Posterior vena cava (tissue), 2 donors: ENCODE results near the gene COL20A1. TPM values are rescaled to one million over a fixed set of nuclear protein-coding genes. Genes with fewer than 3 reads are reported as not detected.
"Not testable (repeated sequence)": the region's sequence is repeated elsewhere in the genome, so short reads cannot be mapped to it uniquely, and the experiment has no call there.

ENCODE experiments used
- DNase-seq: peaks from one replicate; pipeline ENCODE4 v3.0.0-alpha.2; 2020; ENCODE audit warnings: low spot score
- intact Hi-C, 2 donors: fragments of 100-400 bp; cut with DNase I; formaldehyde crosslinking; loops; one replicate each; pipeline versions ENCODE4 v1.14.1 to v1.14.2; 2022 to 2023
- total RNA-seq, 2 donors: library from RNA; stranded (reverse); fragmentation: NEBNext Ultra II Directional; extraction: Animal tissue kit (Norgen Biotek cat#: 25700); gene quantifications; one replicate each; pipeline ENCODE4 v1.2.1, GENCODE V29; 2021
- donor health status: DM: yes; HTN: yes; CAD: no.
- donor health status: DM: yes; HTN: yes; CAD: no.

COL20A1 gene
- total RNA-seq, 2 donors from 2014 or later, result 0.14 TPM; not detected in 1

DNA sequence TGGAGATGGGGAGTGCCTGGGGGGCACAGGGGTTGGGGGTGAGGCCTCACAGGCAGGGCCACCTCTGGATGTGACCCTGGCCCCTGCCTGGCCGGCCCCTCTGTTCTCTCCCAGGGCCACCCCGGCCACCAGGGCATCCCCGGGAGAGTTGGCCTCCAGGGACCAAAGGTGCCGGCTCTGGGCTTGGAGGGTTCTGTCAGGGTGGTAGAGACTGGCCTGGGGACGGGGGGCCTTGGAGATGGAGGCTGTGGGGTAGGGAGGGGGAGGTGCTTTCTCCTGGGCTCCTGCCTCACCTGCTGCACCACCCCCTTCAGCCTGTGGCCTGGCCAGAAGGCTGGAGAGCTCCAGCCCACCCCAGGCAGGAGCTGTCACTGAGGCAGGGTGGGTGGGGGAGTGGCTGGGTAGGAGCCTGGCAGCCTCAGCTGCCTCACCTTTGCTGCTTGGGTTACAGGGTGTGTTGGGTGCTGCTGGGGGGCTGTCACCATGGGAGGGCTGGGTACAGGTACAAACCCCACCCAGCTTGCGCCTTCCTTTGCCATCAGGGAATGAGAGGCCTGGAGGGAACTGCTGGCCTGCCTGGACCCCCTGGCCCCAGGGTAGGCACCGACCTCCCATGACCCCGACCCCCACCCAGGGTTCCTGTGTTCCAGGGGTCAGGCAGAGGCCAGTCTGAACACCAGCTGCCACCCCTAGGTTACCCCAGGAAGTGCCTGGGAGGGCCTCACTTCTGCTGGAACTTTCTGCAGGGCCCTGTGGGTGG lies 32.7 kb downstream of the COL20A1 start:
- intact Hi-C loops, result no loop called here
- DNase-seq, result peak; percentile 49

DNA sequence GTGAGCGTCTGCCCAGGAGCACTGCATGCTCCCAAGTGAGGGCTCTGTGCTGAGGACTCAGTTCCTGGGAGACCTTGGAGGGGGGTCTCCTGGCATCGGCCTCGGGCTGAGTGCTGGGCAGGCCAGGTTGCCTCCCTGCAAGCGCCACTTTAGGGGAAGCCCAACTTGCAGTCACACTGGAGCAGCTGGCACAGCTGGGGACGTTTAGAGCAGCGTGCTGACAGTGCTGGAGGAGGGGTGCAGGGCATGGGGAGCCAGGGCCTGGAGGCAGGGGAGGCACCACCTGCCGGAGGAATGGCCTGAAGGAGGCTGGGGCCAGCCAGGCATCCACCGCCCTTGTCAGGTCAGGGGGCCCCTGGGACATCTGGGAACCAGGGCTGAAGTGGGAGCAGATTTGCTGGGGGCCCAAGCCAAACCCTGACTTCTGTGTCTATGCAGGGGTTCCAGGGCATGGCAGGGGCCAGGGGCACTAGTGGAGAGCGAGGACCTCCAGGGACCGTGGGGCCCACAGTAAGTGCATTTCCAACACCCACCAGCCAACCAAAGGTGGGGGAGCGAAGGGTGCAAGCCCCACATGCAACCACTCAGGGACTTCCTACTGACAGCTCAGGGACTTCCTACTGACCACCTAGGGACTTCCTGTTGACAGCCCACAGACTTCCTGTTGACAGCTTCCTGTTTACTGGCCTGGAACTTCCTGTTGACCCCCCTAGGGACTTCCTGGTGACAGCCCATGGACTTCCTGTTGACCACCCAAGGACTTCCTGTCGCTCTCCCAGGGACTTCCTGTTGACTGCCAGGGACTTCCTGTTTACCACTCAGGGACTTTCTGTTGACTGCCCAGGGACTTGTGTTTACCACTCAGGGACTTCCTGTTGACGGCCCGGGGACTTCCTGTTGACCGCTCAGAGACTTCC lies 33.6 kb downstream of the COL20A1 start:
- intact Hi-C loops, result no loop called here
- peak; percentile 77 for DNase-seq

DNA sequence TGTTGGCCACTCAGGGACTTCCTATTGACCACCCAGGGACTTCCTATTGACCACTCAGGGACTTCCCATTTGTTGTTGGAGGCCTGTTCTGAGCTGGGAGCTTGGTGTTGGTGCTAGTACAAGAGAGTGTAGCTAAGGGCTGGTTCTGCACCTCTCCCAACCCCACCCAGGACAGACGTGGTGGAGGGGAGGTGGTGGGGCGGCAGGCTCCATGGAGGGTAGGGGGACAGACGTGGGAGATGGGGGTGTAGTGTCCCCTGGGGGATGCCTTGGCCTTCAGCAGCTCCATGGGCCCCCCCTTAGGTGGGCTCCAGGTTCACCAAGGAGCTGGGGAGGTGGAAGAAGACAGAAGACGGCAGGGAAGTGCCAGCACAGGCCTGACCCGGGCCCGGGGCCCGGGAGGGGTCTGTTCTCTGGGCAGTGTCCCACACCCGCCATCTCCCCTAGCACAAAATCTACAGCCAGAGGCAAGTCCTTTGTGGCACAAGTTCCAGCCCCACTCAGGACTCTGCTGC lies 34.3 kb downstream of the COL20A1 start:
- intact Hi-C loops, result no loop called here
- DNase-seq, result no peak

DNA sequence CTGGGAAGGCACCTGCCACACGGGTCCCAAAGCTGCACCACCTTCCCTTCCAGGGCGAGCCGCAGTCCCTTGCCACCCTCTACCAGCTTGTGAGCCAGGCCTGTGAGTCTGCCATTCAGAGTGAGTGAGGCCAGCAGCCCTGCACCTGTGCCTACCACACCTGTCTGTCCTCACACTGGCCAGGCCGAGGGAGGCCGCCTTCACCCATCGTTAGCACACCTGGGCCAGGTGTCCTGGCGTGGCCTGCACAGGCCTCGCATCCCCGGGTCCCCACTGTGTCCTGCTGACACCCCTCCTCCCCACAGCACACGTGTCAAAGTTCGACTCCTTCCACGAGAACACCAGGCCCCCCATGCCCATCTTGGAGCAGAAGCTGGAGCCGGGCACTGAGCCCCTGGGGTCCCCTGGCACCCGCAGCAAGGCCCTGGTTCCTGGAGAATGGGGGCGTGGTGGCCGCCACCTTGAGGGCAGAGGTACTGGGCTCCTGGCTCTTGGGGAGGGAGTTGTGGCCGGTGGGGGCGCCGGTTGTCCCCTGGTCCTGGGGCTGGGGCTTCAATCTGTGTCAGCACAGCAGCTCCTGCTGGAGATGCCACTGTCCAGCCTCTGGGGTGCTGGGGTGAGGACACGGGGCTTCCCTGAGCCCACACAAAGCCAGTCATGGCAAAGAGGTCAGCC lies 35.2 kb downstream of the COL20A1 start:
- DNase-seq, result no peak
- intact Hi-C loops, result no loop called here

DNA sequence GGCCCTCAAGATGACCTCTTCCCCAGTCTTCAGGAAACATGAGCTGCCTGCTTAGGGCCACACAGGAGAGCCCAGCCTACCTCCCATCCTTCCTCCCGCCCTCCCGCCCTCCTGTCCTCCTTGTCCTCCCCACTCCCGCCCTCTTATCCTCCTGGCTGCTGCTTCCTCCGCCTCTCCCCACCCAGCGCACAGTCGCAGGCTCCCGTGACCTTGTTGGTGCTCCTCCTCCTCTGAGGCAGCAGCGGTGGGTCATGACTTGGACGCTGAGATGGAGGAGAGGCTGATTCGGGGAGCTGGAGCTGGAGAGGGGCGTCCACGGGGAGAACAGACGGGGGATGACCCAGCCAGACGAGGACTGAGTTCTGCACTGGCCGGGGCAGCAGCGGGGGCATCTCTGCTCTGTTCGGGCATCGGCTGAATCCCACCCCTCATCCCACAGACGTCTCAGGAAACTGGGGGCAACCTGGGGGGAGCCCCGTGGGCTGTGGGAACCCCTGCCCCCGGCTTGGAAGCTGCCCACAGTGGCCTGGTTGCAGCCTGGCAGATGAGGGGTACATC lies 35.8 kb downstream of the COL20A1 start:
- intact Hi-C loops, result no loop called here
- DNase-seq, result no peak

DNA sequence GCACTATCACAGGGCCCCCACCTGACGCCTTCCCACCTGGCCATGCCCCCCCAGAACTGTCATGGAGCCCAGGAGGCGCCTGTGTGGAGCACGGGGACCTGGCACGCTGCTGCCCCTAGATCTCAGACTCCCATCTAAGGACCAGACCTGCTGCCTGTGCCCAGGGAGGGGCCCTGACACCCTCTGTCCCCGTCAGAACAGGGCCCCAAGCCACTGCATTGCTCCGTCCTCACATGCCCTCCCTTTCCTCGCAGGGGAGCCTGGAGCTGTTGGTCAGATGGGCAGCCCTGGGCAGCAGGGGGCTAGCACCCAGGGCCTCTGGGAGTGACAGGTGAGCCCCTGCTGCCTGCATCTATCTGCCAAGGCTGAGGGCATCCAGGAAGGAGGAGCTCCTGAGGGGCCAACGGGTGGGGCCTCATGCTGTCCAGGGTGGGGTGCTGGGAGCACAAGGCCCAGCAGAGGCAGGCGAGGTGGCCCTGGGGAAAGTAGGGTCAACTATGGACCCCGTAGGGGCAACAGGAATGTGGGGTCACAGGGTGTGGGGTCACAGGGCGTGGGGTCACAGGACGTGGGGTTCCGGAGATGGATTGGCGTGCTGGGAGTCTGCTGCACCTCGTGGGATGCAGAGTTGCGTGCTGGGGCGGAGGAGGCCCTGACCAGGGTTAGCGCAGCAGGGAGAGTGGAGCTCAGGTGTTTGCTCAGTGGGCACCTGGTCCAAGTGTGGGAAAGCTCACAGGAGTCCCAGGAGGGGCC lies 36.5 kb downstream of the COL20A1 start:
- DNase-seq, result no peak
- intact Hi-C loops, result no loop called here

DNA sequence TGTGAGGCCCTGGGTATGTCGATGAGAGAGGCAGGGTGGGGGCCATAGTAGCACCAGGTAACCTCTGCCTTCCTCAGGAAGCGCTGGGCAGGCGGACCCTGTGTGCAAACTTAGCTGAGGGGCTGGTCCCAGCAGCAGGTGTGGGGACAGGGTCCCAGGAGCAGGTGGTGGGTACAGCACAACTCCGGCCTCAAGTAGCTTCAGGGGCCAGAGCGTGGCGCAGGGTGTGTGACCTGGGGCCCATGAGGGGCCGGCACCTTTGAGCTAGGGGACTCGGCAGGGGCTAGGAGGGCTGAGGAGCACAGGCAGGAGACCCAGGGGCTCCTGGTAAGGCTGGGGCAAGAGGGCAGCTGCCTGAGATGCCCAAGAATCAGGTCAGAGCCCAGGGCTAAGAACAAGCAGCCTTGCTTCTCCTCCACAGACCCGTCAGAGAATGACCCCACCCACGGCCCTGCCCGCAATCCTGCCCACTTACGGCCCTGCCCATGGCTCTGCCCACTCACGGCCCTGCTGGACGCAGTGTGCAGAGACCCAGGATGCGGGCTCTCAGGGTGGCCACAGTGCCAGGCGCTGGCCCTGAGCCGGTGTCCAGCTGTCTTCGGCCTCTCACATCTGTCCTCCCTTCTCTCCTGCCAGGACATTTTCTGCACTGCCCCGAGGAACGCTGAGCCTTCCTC lies 37.2 kb downstream of the COL20A1 start:
- intact Hi-C loops, result no loop called here
- DNase-seq, result no peak

DNA sequence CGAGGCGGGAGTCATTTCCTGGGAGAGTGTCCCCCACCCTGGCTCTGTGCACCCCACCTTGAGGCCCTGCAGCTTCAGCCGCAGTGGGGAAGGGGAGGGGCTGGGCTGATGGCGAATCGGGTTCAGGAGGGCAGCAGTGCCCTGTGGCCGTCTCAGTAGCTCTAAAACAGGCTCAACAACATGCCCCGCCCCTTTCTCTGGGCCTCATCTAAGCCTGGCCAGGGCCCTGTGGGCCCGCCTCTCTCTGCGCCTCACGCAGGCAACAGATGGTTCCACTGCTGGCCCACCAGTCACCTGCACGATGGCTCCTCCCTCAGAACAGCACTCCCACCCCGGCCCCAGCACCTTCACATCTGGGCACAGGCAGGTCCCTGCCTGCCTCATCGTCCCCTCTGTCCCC lies 38.0 kb downstream of the COL20A1 start:
- no peak for DNase-seq
- intact Hi-C loops, result no loop called here

DNA sequence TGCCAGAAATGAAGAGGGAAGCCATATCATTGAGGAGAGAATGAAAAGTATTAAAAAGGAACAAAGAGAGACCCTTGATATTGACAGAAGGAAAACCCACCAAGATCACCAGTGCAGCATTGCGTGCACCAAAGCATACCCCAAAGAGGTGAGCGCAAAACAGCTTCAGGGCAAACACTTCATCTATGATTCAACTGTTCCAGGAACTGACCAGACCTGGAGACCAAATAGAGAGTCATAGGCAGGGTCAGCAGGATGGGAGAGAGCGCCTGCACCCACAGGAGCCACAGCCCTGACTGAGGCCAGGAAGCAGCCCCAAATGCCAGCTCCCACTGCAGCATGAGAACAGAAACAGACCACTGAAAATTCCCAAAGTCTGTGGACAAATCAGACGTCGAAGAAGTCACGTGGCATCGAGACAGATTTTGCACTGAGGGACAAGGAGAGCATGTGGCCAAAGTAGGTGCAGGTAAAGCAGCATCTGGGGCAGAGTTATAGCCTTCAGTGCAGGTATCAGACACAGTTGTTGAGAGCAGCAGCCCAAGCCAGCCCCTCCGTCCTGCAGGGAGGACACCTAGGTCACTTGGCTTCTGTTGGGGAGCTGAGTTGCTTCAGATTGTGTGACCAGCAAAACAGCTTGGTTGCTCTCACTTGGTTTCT lies 38.9 kb downstream of the COL20A1 start:
- intact Hi-C loops, result no loop called here
- no peak for DNase-seq

DNA sequence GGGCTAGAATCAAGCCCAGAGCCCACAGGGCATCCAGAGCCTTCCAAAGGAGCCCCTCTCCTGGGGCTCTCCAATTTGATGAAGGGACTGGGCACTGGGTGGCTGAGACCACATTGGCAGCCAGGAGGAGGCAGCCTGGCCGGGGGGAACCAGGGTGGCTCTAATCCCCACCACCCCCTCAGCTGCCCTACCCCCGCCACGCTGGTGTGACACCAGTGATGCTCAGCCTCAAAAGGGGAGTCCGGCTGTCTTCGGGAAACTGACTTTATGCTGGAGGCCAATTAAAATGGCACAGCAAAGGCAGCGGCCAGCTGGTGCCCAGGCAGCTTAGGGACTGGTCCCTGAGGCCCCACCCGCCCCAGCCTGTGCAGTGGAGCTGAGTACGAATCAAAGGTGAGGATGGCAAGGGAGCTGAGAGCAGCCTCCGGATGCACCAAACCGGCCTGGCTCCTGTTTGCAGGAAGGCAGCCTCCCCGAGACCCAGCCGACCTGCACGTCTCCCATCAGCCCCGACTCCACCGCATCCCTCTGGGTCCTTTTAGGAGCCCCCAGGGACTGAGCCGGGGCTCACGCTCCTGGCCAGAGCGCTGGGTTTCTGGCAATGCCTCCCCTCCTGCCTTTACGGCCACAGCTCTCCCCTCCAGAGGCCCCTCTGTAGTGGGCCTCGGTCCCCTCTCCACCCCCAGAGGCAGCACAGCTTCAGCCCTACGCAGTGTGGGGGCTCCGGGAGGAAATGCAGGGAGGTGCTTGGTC lies 39.7 kb downstream of the COL20A1 start:
- DNase-seq, result no peak
- intact Hi-C loops, result no loop called here

DNA sequence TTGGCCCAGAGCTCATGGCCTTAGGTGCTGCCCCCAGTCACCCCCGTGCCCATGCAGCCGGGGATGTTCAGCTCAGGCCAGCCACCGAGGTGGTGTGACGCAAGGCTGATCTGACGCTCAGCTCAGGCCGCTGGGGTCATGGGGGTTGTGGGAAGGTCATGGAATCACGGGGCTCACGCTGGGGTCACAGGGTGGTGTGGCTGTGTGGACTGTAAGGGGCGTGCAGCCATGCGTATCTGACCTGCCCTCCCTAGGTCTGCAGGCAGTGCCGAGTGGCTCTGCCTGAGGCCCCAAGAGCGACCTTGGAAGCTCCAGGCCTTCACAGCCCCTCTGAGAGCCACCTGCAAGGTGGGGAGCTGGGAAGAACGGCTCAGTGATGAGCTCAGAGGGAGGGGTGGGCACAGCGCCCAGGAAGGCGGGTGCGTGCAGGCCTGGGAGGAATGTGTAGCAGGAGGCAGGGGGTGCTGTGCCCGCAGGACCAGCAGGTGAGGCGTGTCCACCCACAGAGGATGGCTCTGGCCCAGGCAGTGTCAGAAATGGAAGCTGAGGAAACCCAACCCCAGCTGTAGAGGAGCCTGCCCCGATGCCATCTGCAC lies 40.4 kb downstream of the COL20A1 start:
- intact Hi-C loops, result no loop called here

DNA sequence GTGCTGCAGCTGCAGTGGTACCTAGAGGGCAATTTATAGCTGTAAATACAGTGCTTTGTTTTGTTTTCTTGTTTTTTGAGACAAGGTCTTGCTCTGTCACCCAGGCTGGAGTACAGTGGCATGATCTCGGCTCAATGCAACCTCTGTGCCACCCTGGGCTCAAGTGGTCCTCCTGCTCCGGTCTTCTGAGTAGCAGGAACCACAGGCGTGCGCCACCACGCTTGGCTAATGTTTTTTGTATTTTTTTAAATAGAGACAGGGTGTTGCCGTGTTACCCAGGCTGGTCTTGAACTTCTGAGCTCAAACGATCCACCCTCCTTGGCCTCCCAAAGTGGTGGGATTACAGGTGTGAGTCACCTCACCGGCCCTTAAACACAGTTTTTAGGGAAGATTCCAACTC lies 41.4 kb downstream of the COL20A1 start:
- intact Hi-C loops, result no loop called here
- DNase-seq, result no peak

More for the DNA sequence above, 40.4 kb downstream of the COL20A1 start:
- DNase-seq, result no peak

DNA sequence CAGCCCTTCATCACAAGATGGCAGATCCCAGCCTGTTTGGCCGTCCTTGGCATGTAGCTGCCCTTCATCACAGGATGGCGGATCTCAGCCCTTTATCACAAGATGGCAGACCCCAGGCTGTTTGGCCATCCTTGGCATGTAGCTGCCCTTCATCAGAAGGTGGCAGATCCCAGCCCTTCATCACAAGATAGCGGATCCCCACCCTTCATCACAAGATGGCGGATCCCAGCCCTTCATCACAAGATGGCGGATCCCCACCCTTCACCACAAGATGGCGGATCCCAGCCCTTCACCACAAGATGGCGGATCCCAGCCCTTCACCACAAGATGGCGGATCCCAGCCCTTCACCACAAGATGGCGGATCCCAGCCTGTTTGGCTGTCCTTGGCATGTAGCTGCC lies 42.1 kb downstream of the COL20A1 start:
- intact Hi-C loops, DNase-seq: not testable (repeated sequence)

DNA sequence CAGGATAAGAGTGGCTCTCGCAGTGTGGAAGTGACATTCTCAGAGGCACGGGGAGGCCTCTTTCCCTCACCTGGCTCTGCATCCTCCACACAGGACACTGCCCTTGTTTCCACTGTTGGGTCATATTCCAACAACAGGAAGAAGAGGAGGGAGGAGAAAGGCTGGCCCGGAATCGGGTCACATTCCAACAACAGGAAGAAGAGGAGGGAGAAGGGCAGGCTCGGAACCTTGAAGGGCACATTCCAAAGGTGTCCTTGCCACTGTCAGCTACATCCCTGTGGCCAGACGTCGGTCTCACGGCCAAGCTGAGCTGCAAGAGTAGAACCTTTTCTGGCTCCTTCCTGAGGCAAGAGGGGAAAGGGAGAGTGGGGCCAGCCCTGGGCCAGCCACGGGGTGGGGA lies 42.7 kb downstream of the COL20A1 start:
- intact Hi-C loops, result no loop called here

DNA sequence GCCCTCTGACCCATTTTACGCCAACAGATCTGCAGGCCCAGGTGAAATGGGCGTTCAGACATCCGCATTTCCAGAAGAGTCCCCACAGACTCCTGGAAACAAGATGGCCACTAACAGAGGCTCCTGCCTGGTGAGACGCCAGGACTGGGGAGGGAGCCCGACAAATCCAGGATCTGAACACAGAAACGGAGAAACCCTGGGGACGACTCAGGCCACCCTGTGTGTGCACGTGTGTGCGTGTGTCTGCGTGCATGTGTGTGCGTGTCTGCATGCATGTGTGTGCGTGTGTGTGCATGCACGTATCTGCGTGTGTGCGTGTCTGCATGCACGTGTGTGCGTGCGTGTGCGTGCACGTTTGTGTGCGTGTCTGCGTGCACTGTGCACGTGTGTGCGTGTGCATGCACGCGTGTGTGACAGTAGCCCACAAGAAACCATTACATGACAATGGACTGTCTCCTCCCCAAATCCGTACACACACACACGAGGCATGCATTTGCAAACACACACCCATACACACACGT lies 43.3 kb downstream of the COL20A1 start:
- intact Hi-C loops, result no loop called here
- DNase-seq, result no peak

More for the DNA sequence above, 42.7 kb downstream of the COL20A1 start:
- no peak for DNase-seq

DNA sequence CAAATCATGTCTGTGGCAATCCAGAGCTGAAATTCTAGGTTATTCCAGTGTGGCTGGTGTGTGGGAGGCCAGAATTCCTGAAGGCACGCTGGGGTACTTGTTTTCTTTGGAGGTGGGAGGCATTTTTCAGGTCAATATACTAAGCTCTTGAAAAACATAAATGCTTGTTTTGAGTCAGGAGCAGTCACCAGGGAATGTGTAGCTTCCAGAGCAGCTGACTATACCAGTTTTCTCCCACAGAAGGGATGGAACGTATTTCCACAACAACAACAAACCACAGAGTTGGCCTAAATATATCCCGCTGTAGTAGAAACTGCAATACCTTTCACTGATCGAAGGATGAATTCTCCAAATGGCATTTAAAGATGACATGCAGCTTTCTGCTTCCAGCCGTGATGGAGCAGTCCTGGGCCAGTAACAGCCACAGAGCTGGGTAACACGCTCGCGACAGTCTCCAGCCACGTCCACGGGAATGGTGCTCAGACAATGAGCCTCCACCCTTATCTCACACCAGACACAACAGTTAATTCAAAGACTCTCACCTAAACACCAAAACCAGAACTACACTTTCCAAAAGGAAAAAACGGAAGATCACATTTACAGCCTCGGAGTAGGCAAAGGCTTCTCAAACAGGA lies 44.9 kb downstream of the COL20A1 start:
- no peak for DNase-seq
- intact Hi-C loops, result no loop called here
